IPS-20b (cell line): ENCODE results near the gene VSIG1.

Experiments
- H3K27ac ChIP-seq: one replicate; pipeline ENCODE4 v1.5.1; 2013; ENCODE audit warnings: low read length
- H3K27me3 ChIP-seq: 2 replicates; pipeline ENCODE4 v1.6.1; 2013; ENCODE audit warnings: mild to moderate bottlenecking, low read length, inconsistent platforms; ENCODE audit not compliant: insufficient read depth
- H3K36me3 ChIP-seq: 2 replicates; pipeline ENCODE4 v1.6.1; 2013; ENCODE audit warnings: low read depth, mild to moderate bottlenecking, inconsistent platforms, low read length, moderate library complexity; ENCODE audit not compliant: insufficient read depth
- H3K4me1 ChIP-seq: 2 replicates; pipeline ENCODE4 v1.6.1; 2013; ENCODE audit warnings: mild to moderate bottlenecking, control low read depth, inconsistent platforms, low read length, moderate library complexity; ENCODE audit not compliant: insufficient read depth
- H3K4me3 ChIP-seq: 2 replicates; pipeline ENCODE4 v1.5.1; 2013; ENCODE audit warnings: mild to moderate bottlenecking, low read length, inconsistent platforms
- H3K9ac ChIP-seq: 2 replicates; pipeline ENCODE4 v1.6.1; 2013; ENCODE audit warnings: low read depth, mild to moderate bottlenecking, inconsistent platforms, low read length, moderate library complexity
- H3K9me3 ChIP-seq: 2 replicates; pipeline ENCODE4 v1.6.1; 2013; ENCODE audit warnings: mild to moderate bottlenecking, low read depth, low read length, inconsistent platforms; ENCODE audit not compliant: insufficient read depth

Gene VSIG1

DNA sequence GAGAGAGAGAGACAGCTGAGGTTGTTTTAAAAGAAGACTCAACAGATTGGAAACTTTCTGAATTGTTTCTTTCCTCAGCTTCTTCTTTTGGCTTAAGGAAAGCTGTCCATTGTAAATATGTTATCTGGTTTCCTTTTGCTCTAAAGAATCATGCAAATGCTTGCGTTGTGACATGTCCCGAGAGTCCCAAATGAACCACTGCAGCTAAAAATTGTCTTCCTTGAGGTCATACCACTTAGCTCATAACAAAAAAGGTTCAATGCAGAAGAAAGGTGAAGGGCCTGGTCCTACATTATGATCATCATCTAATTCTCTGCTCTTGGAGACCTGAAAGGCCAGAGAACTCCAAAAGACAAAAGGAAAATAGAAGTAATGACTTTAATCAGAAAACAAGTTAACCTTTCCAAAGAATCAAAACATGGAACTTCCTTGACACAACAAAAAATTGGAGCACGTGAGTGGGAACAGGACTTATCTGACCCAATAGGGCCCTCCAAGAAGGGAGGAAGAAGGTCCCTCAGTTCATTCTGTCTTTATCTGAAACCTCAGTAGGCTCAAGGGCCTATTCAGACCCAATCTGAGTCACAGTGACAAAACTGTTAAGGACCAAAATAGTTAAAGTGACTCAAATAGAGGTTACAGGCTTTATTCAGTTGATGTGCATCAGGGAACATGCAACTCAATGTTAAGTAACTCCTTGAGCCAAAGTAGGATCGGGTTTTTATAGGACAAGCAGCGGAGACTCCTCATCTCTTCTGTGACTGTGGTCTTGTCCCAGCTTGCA lies 14.7 kb upstream of the VSIG1 start:
- no peak overlapping the region for H3K9ac ChIP-seq
- no peaks in the 10 kb centered on the region for H3K27me3 ChIP-seq
- H3K4me3 ChIP-seq: no peak overlapping the region
- H3K27ac ChIP-seq: no peak overlapping the region
- no peaks in the 10 kb centered on the region for H3K9me3 ChIP-seq
- H3K36me3 ChIP-seq: no peaks in the 10 kb centered on the region
- H3K4me1 ChIP-seq: no peaks in the 10 kb centered on the region

DNA sequence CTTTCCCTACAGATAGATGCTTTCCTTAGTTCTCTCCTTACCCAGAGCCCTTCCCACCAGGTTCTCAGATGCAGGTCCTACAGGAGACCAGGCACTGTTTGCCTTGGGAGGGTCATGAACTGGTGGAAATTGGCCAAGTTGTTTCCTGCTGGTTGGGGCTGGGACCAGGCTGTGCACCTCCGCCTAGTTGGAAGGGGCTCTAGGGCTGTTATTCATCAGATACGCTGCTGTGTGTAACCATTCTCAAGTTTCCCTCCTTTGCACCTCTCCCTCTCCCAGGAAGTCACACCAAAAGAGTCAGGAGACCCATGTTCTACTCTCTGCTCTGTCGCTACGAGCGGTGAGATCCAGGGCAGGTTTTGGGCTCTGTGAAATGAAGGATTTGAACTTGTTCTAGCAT lies 11.9 kb upstream of the VSIG1 start:
- Histone ChIP-seq H3K4me1 (no peaks in the 10 kb centered on the region), H3K9ac (no peak overlapping the region)

DNA sequence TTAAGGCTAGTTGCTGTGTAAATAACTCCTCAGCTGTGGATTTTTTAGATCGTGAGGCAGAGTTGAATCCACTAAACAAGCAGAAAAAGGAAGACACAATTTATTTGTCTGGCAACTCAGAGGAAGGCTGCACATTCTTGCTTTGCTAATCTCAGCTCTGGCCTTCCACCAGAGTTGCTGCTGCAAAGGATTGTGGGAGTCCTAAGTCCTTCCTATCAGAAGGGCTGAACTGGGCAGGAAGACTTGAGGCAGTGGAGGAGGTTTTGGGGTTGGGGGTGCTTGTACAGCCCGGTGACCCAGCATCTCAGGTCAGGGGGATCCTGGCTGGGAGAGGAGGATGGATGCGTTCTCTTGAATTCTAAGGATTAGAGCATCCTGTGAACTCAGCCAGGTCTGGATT lies 11.0 kb upstream of the VSIG1 start:
- Histone ChIP-seq H3K27me3 (no peaks in the 10 kb centered on the region), H3K4me1 (no peaks in the 10 kb centered on the region), H3K9ac (no peak overlapping the region)

More for the DNA sequence above, 11.9 kb upstream of the VSIG1 start:
- no peaks in the 10 kb centered on the region for H3K27me3 ChIP-seq
- no peak overlapping the region for H3K27ac ChIP-seq
- H3K4me3 ChIP-seq: no peak overlapping the region
- no peaks in the 10 kb centered on the region for H3K9me3 ChIP-seq
- H3K36me3 ChIP-seq: no peaks in the 10 kb centered on the region

DNA sequence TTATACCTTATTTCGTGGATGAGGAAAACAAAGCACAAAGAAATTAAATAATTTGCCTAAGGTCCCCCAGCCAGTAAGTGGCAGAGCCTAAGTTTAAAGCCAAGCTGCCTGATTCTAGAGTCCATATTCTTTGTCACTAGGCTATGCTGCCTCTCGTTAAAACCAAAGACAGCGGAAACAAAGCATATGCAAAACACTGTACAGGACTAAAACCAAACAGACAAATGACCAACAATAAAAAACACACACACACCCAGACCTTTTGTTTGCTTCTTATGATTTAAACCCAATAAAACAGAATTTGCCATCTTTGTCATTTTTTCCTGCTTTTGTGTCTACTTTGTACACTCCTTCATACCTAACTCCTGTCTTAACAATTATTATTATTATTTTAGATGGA lies 10.1 kb upstream of the VSIG1 start:
- H3K4me1 ChIP-seq: no peaks in the 10 kb centered on the region
- no peak overlapping the region for H3K9ac ChIP-seq

More for the DNA sequence above, 11.0 kb upstream of the VSIG1 start:
- Histone ChIP-seq H3K36me3 (no peaks in the 10 kb centered on the region), H3K27ac (no peak overlapping the region), H3K9me3 (no peaks in the 10 kb centered on the region), H3K4me3 (no peak overlapping the region)

DNA sequence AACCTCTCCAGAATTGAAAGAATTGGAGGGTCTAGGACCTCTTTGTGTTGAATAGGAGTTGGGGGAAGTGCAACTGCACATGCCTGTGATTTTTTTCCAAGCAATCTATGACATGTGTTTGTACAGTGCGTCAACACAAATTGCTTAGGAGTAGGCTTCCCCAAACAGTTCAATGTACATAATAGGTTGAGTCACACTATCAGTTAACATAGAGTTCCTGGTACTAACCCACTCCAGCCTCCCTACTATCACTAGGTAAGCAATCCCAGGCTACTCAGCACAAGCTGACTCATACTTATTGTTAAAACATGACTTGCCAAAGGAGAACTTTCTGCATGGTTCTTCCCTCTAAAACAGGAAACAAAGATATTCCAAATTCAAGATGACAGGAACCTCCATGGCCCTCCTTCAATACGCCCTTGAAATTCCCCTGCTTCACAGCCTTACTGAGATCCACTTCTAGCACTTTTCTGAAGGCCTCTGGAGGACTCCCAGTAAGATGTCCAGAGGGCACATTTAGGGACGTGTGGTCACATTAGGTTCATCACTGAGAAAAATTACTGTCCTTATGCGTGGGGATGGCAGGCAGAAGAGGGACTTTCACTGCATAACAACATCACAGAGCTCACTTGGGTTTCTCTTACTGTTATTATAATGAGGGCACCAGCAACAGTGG lies 8.4 kb upstream of the VSIG1 start:
- Histone ChIP-seq H3K9ac (no peak overlapping the region), H3K4me1 (no peaks in the 10 kb centered on the region), H3K9me3 (no peaks in the 10 kb centered on the region), H3K27ac (no peak overlapping the region), H3K27me3 (no peaks in the 10 kb centered on the region), H3K36me3 (no peaks in the 10 kb centered on the region), H3K4me3 (no peak overlapping the region)

More for the DNA sequence above, 10.1 kb upstream of the VSIG1 start:
- H3K4me3 ChIP-seq: no peak overlapping the region
- H3K9me3 ChIP-seq: no peaks in the 10 kb centered on the region
- H3K27me3 ChIP-seq: no peaks in the 10 kb centered on the region
- H3K36me3 ChIP-seq: no peaks in the 10 kb centered on the region
- no peak overlapping the region for H3K27ac ChIP-seq

DNA sequence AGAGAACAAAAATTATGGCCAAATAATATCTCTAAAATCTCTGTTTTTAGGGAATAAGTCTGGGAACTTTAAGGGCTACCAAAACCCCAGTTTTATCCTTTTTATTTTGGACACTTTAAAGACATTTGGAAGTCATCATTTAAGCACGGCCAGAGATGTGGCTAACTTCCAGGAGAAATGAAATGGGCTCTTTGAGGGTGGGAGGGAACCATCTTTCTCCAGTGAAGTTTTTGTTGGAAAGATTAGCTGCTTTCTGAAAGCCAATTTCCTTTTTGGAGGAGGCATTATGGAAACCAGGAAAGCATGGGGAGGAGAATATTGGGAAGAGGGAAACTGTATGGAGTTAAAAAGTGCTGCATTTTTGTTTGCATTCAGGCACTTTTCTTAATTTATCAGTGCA lies 4.8 kb downstream of the VSIG1 start:
- Histone ChIP-seq H3K27me3 (no peaks in the 10 kb centered on the region), H3K9me3 (no peaks in the 10 kb centered on the region), H3K9ac (no peak overlapping the region)

DNA sequence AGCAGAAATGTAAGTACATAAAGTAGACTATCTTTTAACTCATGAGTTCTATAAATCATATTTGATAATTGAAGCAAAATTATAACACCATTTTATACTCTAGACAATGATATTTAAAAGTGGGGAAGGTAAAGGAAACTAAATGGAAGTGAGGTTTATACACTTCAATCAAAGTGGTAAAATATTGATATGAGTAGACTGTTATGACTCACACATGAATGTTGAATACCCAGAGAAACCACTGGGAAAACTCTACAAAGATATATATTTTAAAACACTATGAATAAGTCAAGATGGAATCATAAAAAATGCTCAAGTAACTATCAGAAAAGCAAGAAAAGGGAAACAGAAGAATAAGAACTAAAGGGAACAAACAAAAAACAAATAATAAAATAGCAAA lies 8.4 kb downstream of the VSIG1 start:
- no peaks in the 10 kb centered on the region for H3K9me3 ChIP-seq
- no peak overlapping the region for H3K27ac ChIP-seq
- no peak overlapping the region for H3K9ac ChIP-seq
- no peaks in the 10 kb centered on the region for H3K4me1 ChIP-seq
- H3K4me3 ChIP-seq: no peak overlapping the region
- no peaks in the 10 kb centered on the region for H3K27me3 ChIP-seq
- no peaks in the 10 kb centered on the region for H3K36me3 ChIP-seq

More for the DNA sequence above, 4.8 kb downstream of the VSIG1 start:
- H3K4me1 ChIP-seq: no peaks in the 10 kb centered on the region
- no peak overlapping the region for H3K4me3 ChIP-seq
- no peaks in the 10 kb centered on the region for H3K36me3 ChIP-seq
- H3K27ac ChIP-seq: no peak overlapping the region

DNA sequence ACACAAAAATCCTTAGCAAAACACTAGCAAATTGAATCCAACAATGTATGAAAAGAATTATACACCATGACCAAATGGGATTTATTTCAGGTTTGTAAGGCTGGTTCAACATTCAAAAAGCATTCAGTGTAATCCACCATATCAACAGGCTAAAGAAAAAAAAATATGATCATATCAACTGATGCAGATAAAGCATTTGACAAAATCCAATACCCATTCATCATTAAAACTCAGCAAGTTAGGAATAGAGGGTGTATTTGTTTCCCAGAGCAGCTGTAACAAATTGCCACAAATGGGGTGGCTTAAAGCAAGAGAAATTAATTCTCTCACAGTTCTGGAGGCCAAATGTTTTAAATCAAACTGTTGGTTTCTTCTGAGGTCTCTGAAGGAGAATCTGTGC lies 10.7 kb downstream of the VSIG1 start:
- Histone ChIP-seq H3K36me3 (no peaks in the 10 kb centered on the region), H3K9ac (no peak overlapping the region), H3K4me3 (no peak overlapping the region), H3K27ac (no peak overlapping the region), H3K27me3 (no peaks in the 10 kb centered on the region), H3K4me1 (no peaks in the 10 kb centered on the region), H3K9me3 (no peaks in the 10 kb centered on the region)

DNA sequence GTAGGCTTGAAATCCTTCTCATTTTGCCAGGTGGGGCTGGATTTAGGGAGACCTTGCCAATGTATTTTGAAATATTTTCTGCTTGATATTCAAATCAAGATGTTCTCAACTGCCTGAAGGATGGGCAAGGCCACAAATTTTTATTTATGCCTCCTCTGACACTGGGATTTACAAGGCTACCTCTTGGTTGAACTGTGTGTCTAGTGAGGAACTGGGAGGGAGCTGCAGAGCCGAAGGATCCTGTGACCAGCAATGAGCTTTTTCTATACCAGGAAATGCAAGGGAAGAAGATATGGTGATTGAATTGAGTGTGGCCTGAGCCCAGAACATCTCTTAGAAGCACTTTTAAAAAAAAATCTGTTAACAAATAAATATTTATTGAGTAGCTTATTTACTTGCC lies 14.9 kb downstream of the VSIG1 start:
- Histone ChIP-seq H3K27me3 (no peaks in the 10 kb centered on the region), H3K9me3 (no peaks in the 10 kb centered on the region), H3K4me3 (no peak overlapping the region), H3K27ac (no peak overlapping the region), H3K36me3 (no peaks in the 10 kb centered on the region), H3K4me1 (no peaks in the 10 kb centered on the region), H3K9ac (no peak overlapping the region)

DNA sequence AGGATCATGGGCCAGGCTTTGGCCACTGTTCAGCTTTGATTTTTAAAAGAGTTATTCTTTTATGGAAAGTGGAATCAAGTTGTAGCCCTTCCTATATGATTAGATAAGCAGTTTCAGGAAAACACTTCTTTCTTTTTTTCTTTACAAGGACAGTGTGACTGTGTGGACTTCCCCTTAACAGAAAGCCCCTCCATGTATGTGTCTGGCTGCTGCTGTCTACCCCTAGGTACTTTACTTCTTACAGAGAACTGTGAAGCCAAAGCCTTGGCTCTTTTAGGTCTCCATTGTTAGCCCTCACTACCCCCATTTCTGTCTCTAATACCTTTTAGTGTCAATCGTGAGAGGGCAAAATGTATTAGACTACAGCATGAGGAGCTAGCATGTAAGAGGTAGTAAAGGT lies 19.1 kb downstream of the VSIG1 start:
- H3K9ac ChIP-seq: no peak overlapping the region
- H3K36me3 ChIP-seq: no peaks in the 10 kb centered on the region
- no peaks in the 10 kb centered on the region for H3K27me3 ChIP-seq
- H3K9me3 ChIP-seq: no peaks in the 10 kb centered on the region
- no peak overlapping the region for H3K4me3 ChIP-seq
- no peak overlapping the region for H3K27ac ChIP-seq
- H3K4me1 ChIP-seq: no peaks in the 10 kb centered on the region

DNA sequence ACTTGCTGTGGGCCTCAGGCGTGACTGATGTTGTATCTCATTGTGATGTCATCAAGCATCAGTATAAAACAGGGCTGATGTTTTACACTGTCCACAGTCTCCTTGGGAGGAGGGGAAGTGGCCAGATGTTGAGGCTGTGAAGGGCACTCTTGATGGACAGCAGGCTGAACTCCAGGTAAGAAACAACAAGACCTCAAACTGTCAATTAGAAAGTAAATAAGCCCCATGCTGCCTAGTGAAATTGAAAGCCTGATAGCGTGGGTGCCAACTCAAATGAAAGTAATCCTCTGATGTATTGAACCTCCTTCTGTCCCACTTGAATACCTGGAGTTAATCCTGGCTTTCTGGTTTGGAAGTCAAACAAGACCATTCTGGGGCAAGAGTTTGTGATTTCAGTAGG lies 19.7 kb downstream of the VSIG1 start:
- no peak overlapping the region for H3K9ac ChIP-seq
- no peak overlapping the region for H3K4me3 ChIP-seq
- no peaks in the 10 kb centered on the region for H3K9me3 ChIP-seq
- H3K4me1 ChIP-seq: no peaks in the 10 kb centered on the region
- no peaks in the 10 kb centered on the region for H3K27me3 ChIP-seq
- H3K36me3 ChIP-seq: no peaks in the 10 kb centered on the region
- no peak overlapping the region for H3K27ac ChIP-seq

DNA sequence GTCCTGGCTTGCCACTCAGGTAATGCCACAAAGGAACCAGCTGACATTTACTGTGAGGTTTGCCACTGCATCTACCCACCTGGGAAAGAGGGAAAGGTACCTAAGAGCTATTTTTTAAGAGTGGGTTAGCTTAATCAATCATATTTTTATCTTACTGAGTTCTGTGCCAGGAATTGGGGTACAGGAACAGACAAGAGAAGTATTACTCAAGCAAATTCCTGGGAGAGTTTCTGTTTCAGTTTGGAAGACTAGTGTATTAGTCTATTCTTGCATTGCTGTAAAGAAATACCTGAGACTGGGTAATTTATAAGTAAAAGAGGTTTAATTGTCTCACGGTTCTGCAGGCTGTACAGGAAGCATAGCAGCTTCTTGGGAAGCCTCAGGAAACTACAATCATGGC lies 23.3 kb downstream of the VSIG1 start:
- H3K36me3 ChIP-seq: no peaks in the 10 kb centered on the region
- no peak overlapping the region for H3K4me3 ChIP-seq
- no peak overlapping the region for H3K9ac ChIP-seq
- H3K27me3 ChIP-seq: no peaks in the 10 kb centered on the region
- no peak overlapping the region for H3K27ac ChIP-seq
- H3K4me1 ChIP-seq: no peaks in the 10 kb centered on the region
- no peaks in the 10 kb centered on the region for H3K9me3 ChIP-seq
